ENCODE data around the gene DCTN2. TPM values are rescaled to one million over a fixed set of nuclear protein-coding genes. Genes with fewer than 3 reads are reported as not detected.

Gene DCTN2
- total RNA-seq, 2 donors from 2014 or later: 131 to 139 TPM

GRCh38 chr12:57487055-57487596 lies 59.9 kb downstream of the DCTN2 start:
- intact Hi-C loops (cut with DNase I): no loop called here
- H3K9ac ChIP-seq (ENCODE audit: low read depth in 2 of 2, low read length in 2 of 2): no peak overlapping the region
- H3K4me3 ChIP-seq: peak overlapping the region; percentile 94
- H3K4me1 ChIP-seq: peaks cover 8% of the 10 kb centered on the region
- TF ChIP-seq CTCF (IDR thresholded peaks at IDR 0.05): no peak
- no peaks in the 10 kb centered on the region for H3K27me3 ChIP-seq
- no peaks in the 10 kb centered on the region for H3K9me3 ChIP-seq
- H3K27ac ChIP-seq: peak overlapping the region; percentile 66
- no peak for DNase-seq
- peaks cover 9% of the 10 kb centered on the region for H3K36me3 ChIP-seq

GRCh38 chr12:57485695-57486094 lies 61.3 kb downstream of the DCTN2 start:
- Histone ChIP-seq H3K4me1 (peaks cover 8% of the 10 kb centered on the region), H3K9me3 (no peaks in the 10 kb centered on the region), H3K27ac (no peak overlapping the region), H3K9ac (ENCODE audit: low read depth in 2 of 2, low read length in 2 of 2) (no peak overlapping the region), H3K36me3 (no peaks in the 10 kb centered on the region), H3K4me3 (no peak overlapping the region), H3K27me3 (no peaks in the 10 kb centered on the region)
- intact Hi-C loops (cut with DNase I): no loop called here
- no peak for DNase-seq
- TF ChIP-seq CTCF (IDR thresholded peaks at IDR 0.05): no peak

- Histone ChIP-seq H3K9ac (ENCODE audit: low read depth in 2 of 2, low read length in 2 of 2) (no peak overlapping the region), H3K4me3 (no peak overlapping the region), H3K27me3 (no peaks in the 10 kb centered on the region), H3K4me1 (peaks cover under 1% of the 10 kb centered on the region), H3K27ac (no peak overlapping the region), H3K9me3 (no peaks in the 10 kb centered on the region), H3K36me3 (no peaks in the 10 kb centered on the region)
- intact Hi-C loops (cut with DNase I): no loop called here
- no peak for TF ChIP-seq CTCF (IDR thresholded peaks at IDR 0.05)
- DNase-seq: no peak
Observed at GRCh38 chr12:57483466-57483865, 63.5 kb downstream of the DCTN2 start.

- no peak for TF ChIP-seq CTCF (IDR thresholded peaks at IDR 0.05)
- peaks cover 1% of the 10 kb centered on the region for H3K27me3 ChIP-seq
- H3K27ac ChIP-seq: no peak overlapping the region
Observed at GRCh38 chr12:57481671-57482070, 65.3 kb downstream of the DCTN2 start.

More at GRCh38 chr12:57481671-57482070, 65.3 kb downstream of the DCTN2 start:
- Histone ChIP-seq H3K36me3 (no peaks in the 10 kb centered on the region), H3K9ac (ENCODE audit: low read depth in 2 of 2, low read length in 2 of 2) (no peak overlapping the region), H3K4me3 (no peak overlapping the region), H3K4me1 (no peaks in the 10 kb centered on the region), H3K9me3 (no peaks in the 10 kb centered on the region)
- no peak for DNase-seq
- intact Hi-C loops (cut with DNase I): no loop called here

Small RNA genes lying within 50 kb of the gene (microRNA-seq; reads per million reads assigned to microRNA genes)
- gene MIR616 (5.0 reads per million), gene MIR6758 (not detected)

Other genes starting within 250 kb of the DCTN2 start
- 10 to 100 TPM; 41.0 to 60.4 TPM for gene R3HDM2, start 116.1 kb downstream of the DCTN2 start, total RNA-seq
- gene INHBC, start 112.4 kb downstream of the DCTN2 start, total RNA-seq: not detected
- gene INHBE, start 91.9 kb downstream of the DCTN2 start, total RNA-seq: under 1 TPM in 1 of 2 donors, not detected in 1; 0.22 TPM
- gene GLI1, start 87.4 kb downstream of the DCTN2 start, total RNA-seq: 1 to 10 TPM; 1.4 to 2.0 TPM
- gene ARHGAP9, start 67.3 kb downstream of the DCTN2 start, total RNA-seq: 1 to 10 TPM; 5.5 to 6.5 TPM
- gene MARS1, start 59.1 kb downstream of the DCTN2 start, total RNA-seq: 100 to 1,000 TPM in 1 of 2 donors, 10 to 100 TPM in 1; 90.3 to 195 TPM
- gene DDIT3, start 26.7 kb downstream of the DCTN2 start, total RNA-seq: 10 to 100 TPM; 17.5 to 22.8 TPM
- gene MBD6, start 24.4 kb downstream of the DCTN2 start, total RNA-seq: 100 to 1,000 TPM in 1 of 2 donors, 10 to 100 TPM in 1; 95.4 to 133 TPM
- gene KIF5A, start 2.9 kb upstream of the DCTN2 start, total RNA-seq: 1 to 10 TPM in 1 of 2 donors, under 1 TPM in 1; 0.67 to 2.1 TPM
- 10 to 100 TPM; 43.6 to 60.2 TPM for gene PIP4K2C, start 44.0 kb upstream of the DCTN2 start, total RNA-seq
- 1 to 10 TPM; 3.4 to 7.4 TPM for gene DTX3, start 57.6 kb upstream of the DCTN2 start, total RNA-seq
- gene ARHGEF25, start 64.2 kb upstream of the DCTN2 start, total RNA-seq: 10 to 100 TPM in 1 of 2 donors, 1 to 10 TPM in 1; 2.4 to 12.8 TPM
- under 1 TPM; 0.32 to 0.88 TPM for gene B4GALNT1, start 86.0 kb upstream of the DCTN2 start, total RNA-seq
- 100 to 1,000 TPM; 219 to 284 TPM for gene OS9, start 146.9 kb upstream of the DCTN2 start, total RNA-seq
- 1 to 10 TPM in 1 of 2 donors, under 1 TPM in 1; 0.86 to 1.0 TPM for gene AGAP2, start 191.6 kb upstream of the DCTN2 start, total RNA-seq
- gene TSPAN31, start 197.8 kb upstream of the DCTN2 start, total RNA-seq: 10 to 100 TPM; 19.3 to 32.3 TPM
- gene CDK4, start 205.1 kb upstream of the DCTN2 start, total RNA-seq: 100 to 1,000 TPM in 1 of 2 donors, 10 to 100 TPM in 1; 45.7 to 121 TPM
- gene MARCHF9, start 207.9 kb upstream of the DCTN2 start, total RNA-seq: 10 to 100 TPM; 10.6 to 14.3 TPM
- 1 to 10 TPM in 1 of 2 donors, under 1 TPM in 1; 0.80 to 1.6 TPM for gene CYP27B1, start 219.9 kb upstream of the DCTN2 start, total RNA-seq
- gene METTL1, start 224.9 kb upstream of the DCTN2 start, total RNA-seq: 10 to 100 TPM in 1 of 2 donors, 1 to 10 TPM in 1; 7.1 to 18.9 TPM
- gene EEF1AKMT3, start 225.4 kb upstream of the DCTN2 start, total RNA-seq: 1 to 10 TPM; 3.4 to 4.8 TPM
- 10 to 100 TPM; 35.6 to 68.9 TPM for gene TSFM, start 235.6 kb upstream of the DCTN2 start, total RNA-seq